Epithelial cell of esophagus (primary cell): Measurements from ENCODE around the gene UNC5CL.

ENCODE experiments used
- DNase-seq: peaks from one replicate; pipeline ENCODE4 v3.0.0; 2010; ENCODE audit warnings: low read depth
- H3K4me3 ChIP-seq: 2 replicates; pipeline ENCODE4 v1.5.1; 2011; ENCODE audit warnings: mild to moderate bottlenecking, low read length, control low read depth
- TF ChIP-seq, protein P1 (sequence below): IDR thresholded peaks from 2 replicates; pipeline ENCODE4 v1.5.1; 2011; ENCODE audit warnings: low read depth, mild to moderate bottlenecking, low read length, control low read depth, inconsistent platforms; ENCODE audit not compliant: insufficient read depth; ENCODE audit errors: missing control alignments

UNC5CL gene

DNA sequence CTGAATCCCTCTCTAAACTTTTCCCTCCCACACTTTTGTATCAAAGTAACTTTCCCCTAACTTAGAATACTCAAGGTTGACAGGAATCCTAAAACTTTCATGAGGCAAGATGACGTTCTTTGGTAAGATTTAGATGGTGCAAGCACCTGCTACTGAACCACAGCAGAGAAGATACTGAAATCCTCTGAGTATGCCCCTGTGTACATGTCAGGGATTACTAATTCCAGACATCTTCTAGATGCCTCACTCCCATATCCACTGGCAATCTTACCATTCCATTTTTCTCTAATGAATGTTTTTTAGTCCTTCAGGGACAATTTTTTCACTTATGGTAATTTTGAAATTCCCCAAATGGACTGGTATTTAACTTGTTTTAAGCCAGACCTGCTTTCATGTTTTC, 23.0 kb upstream of the UNC5CL start:
- TF ChIP-seq, protein P1, sequence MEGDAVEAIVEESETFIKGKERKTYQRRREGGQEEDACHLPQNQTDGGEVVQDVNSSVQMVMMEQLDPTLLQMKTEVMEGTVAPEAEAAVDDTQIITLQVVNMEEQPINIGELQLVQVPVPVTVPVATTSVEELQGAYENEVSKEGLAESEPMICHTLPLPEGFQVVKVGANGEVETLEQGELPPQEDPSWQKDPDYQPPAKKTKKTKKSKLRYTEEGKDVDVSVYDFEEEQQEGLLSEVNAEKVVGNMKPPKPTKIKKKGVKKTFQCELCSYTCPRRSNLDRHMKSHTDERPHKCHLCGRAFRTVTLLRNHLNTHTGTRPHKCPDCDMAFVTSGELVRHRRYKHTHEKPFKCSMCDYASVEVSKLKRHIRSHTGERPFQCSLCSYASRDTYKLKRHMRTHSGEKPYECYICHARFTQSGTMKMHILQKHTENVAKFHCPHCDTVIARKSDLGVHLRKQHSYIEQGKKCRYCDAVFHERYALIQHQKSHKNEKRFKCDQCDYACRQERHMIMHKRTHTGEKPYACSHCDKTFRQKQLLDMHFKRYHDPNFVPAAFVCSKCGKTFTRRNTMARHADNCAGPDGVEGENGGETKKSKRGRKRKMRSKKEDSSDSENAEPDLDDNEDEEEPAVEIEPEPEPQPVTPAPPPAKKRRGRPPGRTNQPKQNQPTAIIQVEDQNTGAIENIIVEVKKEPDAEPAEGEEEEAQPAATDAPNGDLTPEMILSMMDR = no peak
- no peak overlapping the region for H3K4me3 ChIP-seq
- no peak for DNase-seq

DNA sequence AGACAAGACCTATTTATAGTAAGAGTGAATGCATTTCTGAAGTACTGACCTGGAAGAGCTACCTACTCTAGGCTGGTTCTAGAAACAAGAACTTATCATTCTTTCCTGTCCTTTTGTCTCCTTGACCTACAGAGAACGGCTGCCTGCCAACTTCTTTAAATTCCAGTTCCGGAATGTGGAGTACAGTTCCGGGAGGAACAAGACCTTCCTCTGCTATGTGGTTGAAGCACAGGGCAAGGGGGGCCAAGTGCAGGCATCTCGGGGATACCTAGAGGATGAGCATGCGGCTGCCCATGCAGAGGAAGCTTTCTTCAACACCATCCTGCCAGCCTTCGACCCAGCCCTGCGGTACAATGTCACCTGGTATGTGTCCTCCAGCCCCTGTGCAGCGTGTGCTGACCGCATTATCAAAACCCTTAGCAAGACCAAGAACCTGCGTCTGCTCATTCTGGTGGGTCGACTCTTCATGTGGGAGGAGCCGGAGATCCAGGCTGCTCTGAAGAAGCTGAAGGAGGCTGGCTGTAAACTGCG, 22.2 kb upstream of the UNC5CL start:
- no peak overlapping the region for H3K4me3 ChIP-seq
- DNase-seq = no peak
- TF ChIP-seq, protein P1 = no peak

DNA sequence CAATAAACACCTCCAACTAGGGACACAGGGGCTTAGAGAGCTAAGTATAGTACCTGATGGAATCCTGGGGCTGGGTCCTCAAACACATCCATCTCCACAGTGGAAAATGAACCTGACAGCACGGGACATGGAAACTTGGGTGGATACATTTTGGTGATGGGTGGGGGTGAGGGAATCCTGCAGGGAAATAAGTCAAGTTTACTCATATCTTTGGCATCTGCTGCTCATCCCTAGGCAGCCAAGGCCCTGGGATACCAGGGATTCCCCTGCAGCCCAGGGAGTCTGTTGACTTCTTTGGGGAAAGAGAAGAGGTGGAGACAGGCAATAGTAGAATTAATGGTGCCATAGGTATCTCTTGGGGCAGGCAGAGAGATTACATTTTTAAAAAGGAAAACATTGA, 20.5 kb upstream of the UNC5CL start:
- H3K4me3 ChIP-seq = no peak overlapping the region
- TF ChIP-seq, protein P1 = no peak
- DNase-seq = peak; percentile 50

DNA sequence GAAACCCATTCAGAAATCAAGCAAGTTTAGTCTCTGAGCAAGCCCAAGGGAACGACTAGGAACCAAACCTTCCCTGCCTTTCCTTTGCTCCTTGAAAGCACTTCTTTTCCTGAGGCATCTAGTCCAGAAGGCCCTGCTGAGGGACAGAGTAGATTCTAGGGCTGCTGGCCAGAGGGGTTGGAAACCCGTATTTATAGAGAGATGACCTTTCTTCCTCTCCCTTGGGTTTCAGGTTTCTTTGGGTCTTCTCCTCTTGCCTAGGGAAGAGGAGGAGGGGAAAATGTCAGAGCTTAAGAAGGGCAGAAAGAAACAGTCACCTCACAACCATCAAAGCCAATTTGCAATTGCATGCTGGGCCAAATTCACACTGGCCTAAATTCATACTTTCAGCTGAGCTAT, 19.8 kb upstream of the UNC5CL start:
- no peak for DNase-seq
- H3K4me3 ChIP-seq = no peak overlapping the region
- TF ChIP-seq, protein P1 = no peak

DNA sequence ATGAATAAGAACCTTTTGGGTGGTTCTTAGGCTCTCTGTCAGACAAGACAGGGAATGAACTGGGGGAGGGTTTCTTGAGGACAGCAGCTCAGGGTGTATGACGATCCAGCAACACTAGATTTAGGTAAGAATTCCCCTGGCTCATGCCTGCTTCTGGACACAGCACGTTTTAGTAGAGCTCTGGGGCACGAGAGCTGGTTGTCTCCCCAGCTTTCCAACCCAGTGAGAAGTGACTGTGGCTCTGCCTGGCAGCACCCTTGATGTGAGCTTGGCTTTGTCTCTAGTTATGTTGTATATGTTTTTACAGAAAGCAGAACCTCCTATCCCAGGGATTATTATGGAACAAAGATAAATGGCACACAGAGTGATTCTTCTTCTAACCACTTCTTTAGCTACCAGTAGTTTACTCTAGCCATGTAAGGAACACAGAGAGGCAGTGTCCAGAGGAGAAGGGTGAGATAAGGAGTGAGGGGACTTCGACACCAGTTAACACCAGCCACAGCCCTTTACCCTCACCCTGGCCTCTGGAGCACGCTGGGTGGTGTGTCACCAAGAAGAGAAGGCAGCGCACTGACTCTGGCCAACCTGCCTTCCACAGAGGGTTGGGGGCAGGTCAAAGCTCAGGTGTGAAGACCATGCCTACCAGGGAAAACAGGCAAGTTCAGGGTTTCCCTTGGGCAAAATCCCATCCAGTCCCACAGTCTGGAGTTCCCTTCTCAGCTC, 17.9 kb upstream of the UNC5CL start:
- no peak overlapping the region for H3K4me3 ChIP-seq

DNA sequence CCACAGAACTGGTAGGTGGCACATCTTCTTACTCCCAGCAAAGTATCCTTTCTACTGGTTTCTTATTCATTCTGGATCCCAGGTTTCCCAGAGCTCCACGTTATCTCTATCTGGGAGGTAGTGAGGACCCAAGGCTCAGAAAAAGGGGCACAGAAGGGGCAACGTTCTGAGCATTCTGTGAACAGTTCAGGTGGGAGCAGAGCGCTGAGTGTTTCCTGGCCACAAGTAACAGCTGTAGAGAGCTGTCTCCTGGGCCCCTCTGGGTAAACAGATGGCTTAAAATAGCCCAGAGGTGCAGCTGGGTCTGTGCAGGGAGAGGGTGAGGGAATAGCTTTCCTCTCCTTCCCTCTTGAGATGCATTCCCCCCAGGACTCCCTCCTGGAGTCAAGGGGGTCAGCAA, 16.1 kb upstream of the UNC5CL start:
- no peak overlapping the region for H3K4me3 ChIP-seq
- no peak for DNase-seq
- TF ChIP-seq, protein P1 = no peak

More for the DNA sequence above, 17.9 kb upstream of the UNC5CL start:
- no peak for DNase-seq
- TF ChIP-seq, protein P1 = no peak

DNA sequence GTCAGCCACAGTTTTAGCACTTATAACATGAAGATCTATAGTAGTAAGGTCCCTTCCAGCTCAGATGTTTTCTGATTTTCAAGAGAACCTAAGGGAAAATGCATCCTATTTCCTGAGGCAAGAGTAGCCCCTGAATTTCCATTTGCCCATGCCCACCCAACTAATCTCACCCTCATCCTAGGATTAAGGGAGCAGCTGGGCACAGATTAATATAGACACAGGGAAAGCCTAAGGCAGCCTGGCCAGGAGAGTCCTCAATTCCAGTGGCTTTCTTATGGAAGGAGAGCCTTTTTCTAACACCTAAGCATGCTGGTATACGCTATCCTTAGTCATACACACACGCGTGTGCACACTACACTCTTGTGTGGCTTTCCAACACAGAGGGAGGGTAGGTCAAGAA, 15.5 kb upstream of the UNC5CL start:
- TF ChIP-seq, protein P1 = no peak
- H3K4me3 ChIP-seq = no peak overlapping the region
- DNase-seq = no peak
